GM12878 (cell line): ENCODE measurements around the gene NDUFA11. TPM values are rescaled to one million over a fixed set of nuclear protein-coding genes. Genes with fewer than 3 reads are reported as not detected.

ENCODE experiments used
- ATAC-seq: fragments of 200-7000 bp; cut with Tn5 transposase; 3 replicates; pipeline ENCODE4 v1.9.1; 2020; ENCODE audit warnings: mild to moderate bottlenecking, moderate library complexity
- BruUV-seq: library from RNA; stranded (reverse); fragments of 400-500 nt; replicated peaks from 2 replicates; lab custom pipeline; 2021; lab: Mats Ljungman, UMichigan
- CTCF ChIA-PET: fragments of 300-600 bp; sonication (Branson Sonifier 250); formaldehyde crosslinking; extraction: SDS; loops from one replicate; lab custom pipeline; 2021; ENCODE audit warnings: inconsistent platforms; lab: Yijun Ruan, JAX
- POLR2A ChIA-PET: fragments of 350-600 bp; formaldehyde crosslinking; extraction: SDS; loops from one replicate; lab custom pipeline; 2021; ENCODE audit warnings: inconsistent platforms; lab: Charles Lee
- RAD21 ChIA-PET: fragments of 300-600 bp; sonication (Branson Sonifier 250); formaldehyde crosslinking; loops from one replicate; lab custom pipeline; 2023; ENCODE audit warnings: antibody characterized with exemption; ENCODE audit not compliant: unreplicated experiment; lab: Charles Lee
- SMC1A ChIA-PET: fragments of 300-600 bp; sonication (Branson Sonifier 250); formaldehyde crosslinking; loops from one replicate; lab custom pipeline; 2023; ENCODE audit not compliant: unreplicated experiment, uncharacterized antibody; lab: Charles Lee
- DNase-seq: peaks from one replicate; pipeline ENCODE4 v3.0.0-alpha.2; 2011; ENCODE audit warnings: low read depth, low spot score
- FAIRE-seq: peaks from 3 replicates; lab custom pipeline; 2011; peaks lifted over from hg19 to GRCh38; lab: Jason Lieb, UNC
- H2AFZ ChIP-seq: 2 replicates; pipeline ENCODE4 v1.6.0; 2011; ENCODE audit warnings: low read depth, low read length, control low read depth; ENCODE audit not compliant: control insufficient read depth
- H3K27ac ChIP-seq: 2 replicates; pipeline ENCODE4 v1.5.1; 2011; ENCODE audit warnings: control low read depth; ENCODE audit not compliant: control insufficient read depth, insufficient read depth
- H3K27me3 ChIP-seq, 2 experiments: replicated peaks in 1 of 2; 2 replicates each; pipeline versions ENCODE4 v1.6.0 to v1.6.1; 2011; ENCODE audit warnings: low read length in 1 of 2; ENCODE audit not compliant: control insufficient read depth in 2 of 2, insufficient read depth in 2 of 2
- H3K36me3 ChIP-seq, 2 experiments: 2 replicates each; pipeline ENCODE4 v1.5.1; 2011; ENCODE audit warnings: low read length in 1 of 2; ENCODE audit not compliant: control insufficient read depth in 2 of 2, insufficient read depth in 2 of 2
- H3K4me1 ChIP-seq: 2 replicates; pipeline ENCODE4 v1.6.1; 2011; ENCODE audit warnings: mild to moderate bottlenecking, low read length, moderate library complexity, mixed read lengths; ENCODE audit not compliant: control insufficient read depth, insufficient read depth
- H3K4me2 ChIP-seq: 2 replicates; pipeline ENCODE4 v1.6.0; 2011; ENCODE audit warnings: control low read depth; ENCODE audit not compliant: control insufficient read depth, insufficient read depth
- H3K4me3 ChIP-seq: fragments of 200-600 bp; sonication (generic); 2 replicates; pipeline ENCODE4 v1.5.1; 2016
- H3K79me2 ChIP-seq: 2 replicates; pipeline ENCODE4 v1.6.0; 2011; ENCODE audit warnings: low read length; ENCODE audit not compliant: control insufficient read depth, insufficient read depth
- H3K9ac ChIP-seq: 2 replicates; pipeline ENCODE4 v1.8.0; 2011; ENCODE audit warnings: low read length, control low read depth, mixed read lengths; ENCODE audit not compliant: control insufficient read depth, insufficient read depth
- H3K9me3 ChIP-seq: replicated peaks from 3 replicates; pipeline ENCODE4 v1.5.1; 2011; ENCODE audit warnings: mild to moderate bottlenecking, low read length; ENCODE audit not compliant: control insufficient read depth, insufficient read depth
- H4K20me1 ChIP-seq: 2 replicates; pipeline ENCODE4 v1.6.0; 2011; ENCODE audit not compliant: control insufficient read depth, insufficient read depth
- CBFB ChIP-seq: IDR thresholded peaks from 2 replicates; pipeline ENCODE4 v1.6.1; 2016; ENCODE audit warnings: antibody characterized with exemption, low read depth
- HSF1 ChIP-seq: fragments of 150-350 bp; IDR thresholded peaks from 2 replicates; pipeline ENCODE4 v1.6.1; 2014; ENCODE audit warnings: mild to moderate bottlenecking, low read depth, low read length
- NKRF ChIP-seq: fragments of 450-650 bp; conservative IDR thresholded peaks from 2 replicates; pipeline ENCODE4 v1.6.1; 2017; ENCODE audit warnings: mild to moderate bottlenecking, moderate library complexity
- SMC3 ChIP-seq: IDR thresholded peaks from 2 replicates; pipeline ENCODE4 v1.6.1; 2011; ENCODE audit warnings: low read length, improper control_type of control experiment, borderline replicate concordance
- WGBS: methylation state at CpG from one replicate; pipeline ENCODE4 v1.1.6; 2016; ENCODE audit warnings: low lambda C conversion rate; ENCODE audit not compliant: insufficient replicate concordance, insufficient coverage; ENCODE audit errors: missing lambda C conversion rate; 5-methylcytosine and 5-hydroxymethylcytosine counted together
- in situ Hi-C: fragments of 300-500 bp; cut with MboI; formaldehyde crosslinking; loops from 9 replicates; pipeline ENCODE4 v1.14.3; 2018; ENCODE audit warnings: mixed read lengths
- intact Hi-C: fragments of 100-400 bp; cut with micrococcal nuclease; formaldehyde crosslinking; loops from one replicate; pipeline ENCODE4 v1.14.2; 2022; ENCODE audit not compliant: unreplicated experiment
- polyA plus RNA-seq, 11 experiments: library from polyadenylated mRNA; depleted of rRNA in 4 of 11; unstranded in 6 of 11; stranded (reverse) in 5 of 11; fragments of >200 nt; fragmentation: Nextera tagmentation in 4 of 11; fragmentation: Illumina TruSeq in 1 of 11; extraction: Ambion mirVana in 4 of 11; extraction: Trizol in 1 of 11; gene quantifications; 1 replicate in 1 of 11; 2 replicates in 10 of 11; pipeline versions ENCODE4 v1.2.1 to v1.2.3, GENCODE V29; 2011 to 2016; ENCODE audit warnings: inconsistent platforms in 2 of 11, missing spikeins in 2 of 11, low read depth in 1 of 11
- total RNA-seq, 4 experiments: library from RNA; depleted of rRNA in 3 of 4; stranded (reverse); fragments of >200 nt in 3 of 4; fragmentation: Illumina TruSeq in 1 of 4; extraction: Trizol in 1 of 4; gene quantifications; 2 replicates each; pipeline versions ENCODE4 v1.2.1 to v1.2.3, GENCODE V29; 2013 to 2021

Gene NDUFA11
- total and polyA plus RNA-seq, 10 of the 15 experiments (the other 5 are each of a cell fraction or from before 2014, with no cell fraction given): 108 to 600 (median 289) TPM

- ChIA-PET RAD21 (no interaction called here), POLR2A (no interaction called here), CTCF (no interaction called here), SMC1A (no interaction called here)
- Histone ChIP-seq H3K4me3 (no peak overlapping the region), H3K9me3 (no peaks in the 10 kb centered on the region), H3K4me1 (no peaks in the 10 kb centered on the region), H2AFZ (no peak overlapping the region), H3K27ac (no peak overlapping the region), H4K20me1 (no peaks in the 10 kb centered on the region), H3K27me3 (no peaks in the 10 kb centered on the region; a peak in 1 of 4 replicates), H3K79me2 (no peaks in the 10 kb centered on the region), H3K9ac (no peak overlapping the region), H3K4me2 (no peak overlapping the region), H3K36me3 (no peaks in the 10 kb centered on the region)
- TF ChIP-seq CBFB (no peak), HSF1 (peak; percentile 95)
- ATAC-seq: no peak
- intact Hi-C loops: no loop called here
- in situ Hi-C loops: no loop called here
- no peak for FAIRE-seq
- WGBS: 24% methylated on average over 14 of the region's 14 CpGs
- DNase-seq: no peak
- BruUV-seq: no TSS peak
Observed at GRCh38 chr19:5864725-5865486, 38.7 kb downstream of the NDUFA11 start.

GRCh38 chr19:5864013-5864720 lies 39.4 kb downstream of the NDUFA11 start:
- intact Hi-C loops: no loop called here

More at GRCh38 chr19:5864013-5864720, 39.4 kb downstream of the NDUFA11 start:
- no peak for DNase-seq
- Histone ChIP-seq H3K4me3 (no peak overlapping the region), H3K9ac (no peak overlapping the region), H3K4me2 (no peak overlapping the region), H3K79me2 (no peaks in the 10 kb centered on the region), H3K36me3 (no peaks in the 10 kb centered on the region), H3K27me3 (no peaks in the 10 kb centered on the region; a peak in 1 of 4 replicates), H4K20me1 (no peaks in the 10 kb centered on the region), H3K9me3 (no peaks in the 10 kb centered on the region), H3K27ac (no peak overlapping the region), H3K4me1 (no peaks in the 10 kb centered on the region), H2AFZ (no peak overlapping the region)
- FAIRE-seq: no peak
- BruUV-seq: no TSS peak
- no peak for ATAC-seq
- TF ChIP-seq SMC3 (no peak), HSF1 (peak; percentile 97), NKRF (no peak)
- RAD21 ChIA-PET: no interaction called here
- 34% methylated on average over 9 of the region's 9 CpGs for WGBS
- CTCF ChIA-PET: interaction anchor here (1.7 kb wide), 1 partner anchor 60 kb away, joined by 6 read pairs; no protein-coding TSS in a partner anchor
- in situ Hi-C loops: no loop called here
- SMC1A ChIA-PET: no interaction called here
- POLR2A ChIA-PET: no interaction called here
